ENCODE measurements around the gene ECI2. TPM values are rescaled to one million over a fixed set of nuclear protein-coding genes. Genes with fewer than 3 reads are reported as not detected.

Gene ECI2
- total RNA-seq, 4 donors from 2014 or later, result 47.8 to 57.4 (median 53.8) TPM

- H3K27me3 ChIP-seq, result no peaks in the 10 kb centered on the region
- WGBS, 2 donors, result 81 to 87% methylated on average over 6 of the region's 6 CpGs
- H3K4me3 ChIP-seq (replicated peaks in 1 of 3), result no peak overlapping the region
- H3K9me3 ChIP-seq, result no peaks in the 10 kb centered on the region
- H3K4me1 ChIP-seq, result no peaks in the 10 kb centered on the region
- TF ChIP-seq CTCF (IDR thresholded peaks at IDR 0.05), result no peak
- no peak for TF ChIP-seq POLR2A (IDR thresholded peaks at IDR 0.05)
- no peak for DNase-seq
- H3K27ac ChIP-seq, result no peak overlapping the region
- H3K36me3 ChIP-seq, result no peaks in the 10 kb centered on the region
- intact Hi-C loops (cut with DNase I), result loop anchor here (10.0 kb wide), 1 partner anchor 409 kb away; no protein-coding TSS in a partner anchor
Observed at GRCh38 chr6:4153514-4153985, 18.2 kb upstream of the ECI2 start.

GRCh38 chr6:4145083-4145482 lies 9.7 kb upstream of the ECI2 start:
- intact Hi-C loops (cut with DNase I), result no loop called here
- Histone ChIP-seq H3K4me3 (replicated peaks in 1 of 3) (no peak overlapping the region), H3K27ac (no peak overlapping the region), H3K36me3 (no peaks in the 10 kb centered on the region), H3K4me1 (no peaks in the 10 kb centered on the region), H3K27me3 (no peaks in the 10 kb centered on the region), H3K9me3 (no peaks in the 10 kb centered on the region)
- TF ChIP-seq POLR2A (IDR thresholded peaks at IDR 0.05) (no peak), CTCF (IDR thresholded peaks at IDR 0.05) (no peak)
- DNase-seq, result no peak
- WGBS, 2 donors, result 81 to 88% methylated on average over 2 of the region's 2 CpGs

- Histone ChIP-seq H3K27ac (no peak overlapping the region), H3K9me3 (no peaks in the 10 kb centered on the region), H3K4me3 (replicated peaks in 1 of 3) (no peak overlapping the region), H3K4me1 (peaks cover 5 to 8% of the 10 kb centered on the region in 2 donors), H3K27me3 (no peaks in the 10 kb centered on the region), H3K36me3 (no peaks in the 10 kb centered on the region)
- DNase-seq, result no peak
- WGBS, 2 donors, result 76 to 89% methylated on average over 3 of the region's 3 CpGs
- TF ChIP-seq CTCF (IDR thresholded peaks at IDR 0.05), result no peak
- intact Hi-C loops (cut with DNase I), result no loop called here
Observed at GRCh38 chr6:4139272-4139671, 3.9 kb upstream of the ECI2 start.

GRCh38 chr6:4138186-4138585 lies 2.8 kb upstream of the ECI2 start:
- no peaks in the 10 kb centered on the region for H3K27me3 ChIP-seq
- TF ChIP-seq CTCF (IDR thresholded peaks at IDR 0.05), result no peak
- TF ChIP-seq POLR2A (IDR thresholded peaks at IDR 0.05), result no peak
- intact Hi-C loops (cut with DNase I), result no loop called here
- no peak overlapping the region for H3K27ac ChIP-seq
- H3K9me3 ChIP-seq, result no peaks in the 10 kb centered on the region
- H3K4me1 ChIP-seq, result peaks cover 14% of the 10 kb centered on the region in 2 donors
- H3K4me3 ChIP-seq (replicated peaks in 1 of 3), result no peak overlapping the region
- no peaks in the 10 kb centered on the region for H3K36me3 ChIP-seq
- WGBS, 2 donors, result 87 to 88% methylated on average over 3 of the region's 3 CpGs
- no peak for DNase-seq

GRCh38 chr6:4136354-4136831 lies 1.0 kb upstream of the ECI2 start:
- intact Hi-C loops (cut with DNase I), result no loop called here

More at GRCh38 chr6:4136354-4136831, 1.0 kb upstream of the ECI2 start:
- Histone ChIP-seq H3K27ac (peak overlapping the region in 2 of 3 donors; percentile 57 to 61), H3K4me1 (peaks cover 14% of the 10 kb centered on the region in 2 donors), H3K9me3 (no peaks in the 10 kb centered on the region), H3K36me3 (no peaks in the 10 kb centered on the region), H3K27me3 (no peaks in the 10 kb centered on the region), H3K4me3 (replicated peaks in 1 of 3) (peak overlapping the region in 2 of 3 donors; percentile 20 to 81)
- DNase-seq, result no peak
- WGBS, 2 donors, result 0 to 17% methylated on average over 1 of the region's 1 CpG
- TF ChIP-seq CTCF (IDR thresholded peaks at IDR 0.05), result no peak

Measured in thyroid gland (tissue), 4 donors.